SK-N-MC (cell line): ENCODE measurements around the gene PTGIS.

Source experiments
- EZH2 ChIP-seq: fragments of 200-600 bp; sonication (generic); IDR thresholded peaks from one replicate; pipeline ENCODE4 v1.6.1; 2017; ENCODE audit warnings: antibody characterized with exemption
- POLR2AphosphoS5 ChIP-seq: IDR thresholded peaks from 2 replicates; pipeline ENCODE4 v1.6.1; 2012; ENCODE audit warnings: mild to moderate bottlenecking, low read depth, low read length, borderline replicate concordance

DNA sequence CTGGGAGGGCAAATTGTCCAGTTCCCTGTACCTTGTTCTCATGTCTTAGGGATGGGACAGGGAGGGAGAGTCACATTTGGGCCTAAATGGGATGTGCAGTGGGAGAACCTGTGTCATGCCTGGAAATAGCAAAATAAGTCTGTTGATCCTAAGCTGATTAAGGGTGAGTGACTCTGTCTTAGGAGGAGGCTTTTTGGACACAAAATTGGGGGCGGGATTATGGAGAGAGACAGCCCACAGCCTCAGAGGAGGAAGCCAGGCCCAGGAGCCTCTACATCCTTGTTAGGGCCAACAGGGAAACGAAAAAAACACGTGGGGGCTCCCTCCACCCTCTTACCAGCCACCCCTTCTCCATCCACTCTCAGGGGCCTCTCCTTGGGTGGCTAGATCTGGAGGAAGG is 87.7 kb downstream of the PTGIS start:
- TF ChIP-seq POLR2AphosphoS5, result no peak
- no peak for TF ChIP-seq EZH2
